Stomach smooth muscle (tissue), 2 donors: ENCODE measurements around the gene ABI2.
"Not testable (repeated sequence)": the region's sequence is repeated elsewhere in the genome, so short reads cannot be mapped to it uniquely, and the experiment has no call there.

Experiments used
- H3K27ac ChIP-seq: one replicate; pipeline ENCODE4 v1.7.0; 2013; ENCODE audit warnings: mild to moderate bottlenecking, low read length, inconsistent platforms
- H3K27me3 ChIP-seq, 2 donors: one replicate each; pipeline ENCODE4 v1.7.0; 2013; ENCODE audit warnings: low read length in 2 of 2; ENCODE audit not compliant: insufficient read depth in 2 of 2, control insufficient read depth in 1 of 2
- H3K36me3 ChIP-seq, 2 donors: one replicate each; pipeline ENCODE4 v1.7.0; 2013; ENCODE audit warnings: low read length in 2 of 2; ENCODE audit not compliant: control insufficient read depth in 2 of 2, insufficient read depth in 2 of 2
- H3K4me1 ChIP-seq: one replicate; pipeline ENCODE4 v1.7.0; 2013; ENCODE audit warnings: low read length; ENCODE audit not compliant: control insufficient read depth, insufficient read depth
- H3K4me3 ChIP-seq, 2 donors: one replicate each; pipeline ENCODE4 v1.7.0; 2013; ENCODE audit warnings: low read length in 2 of 2
- H3K9ac ChIP-seq, 2 donors: one replicate each; pipeline ENCODE4 v1.7.0; 2013; ENCODE audit warnings: low read length in 2 of 2, mild to moderate bottlenecking in 1 of 2
- H3K9me3 ChIP-seq, 2 donors: one replicate each; pipeline ENCODE4 v1.7.0; 2013; ENCODE audit warnings: low read length in 2 of 2; ENCODE audit not compliant: control insufficient read depth in 2 of 2
- donor health status: healthy.
- donor health status: Pancreatic carcinoma.

The ABI2 gene

DNA sequence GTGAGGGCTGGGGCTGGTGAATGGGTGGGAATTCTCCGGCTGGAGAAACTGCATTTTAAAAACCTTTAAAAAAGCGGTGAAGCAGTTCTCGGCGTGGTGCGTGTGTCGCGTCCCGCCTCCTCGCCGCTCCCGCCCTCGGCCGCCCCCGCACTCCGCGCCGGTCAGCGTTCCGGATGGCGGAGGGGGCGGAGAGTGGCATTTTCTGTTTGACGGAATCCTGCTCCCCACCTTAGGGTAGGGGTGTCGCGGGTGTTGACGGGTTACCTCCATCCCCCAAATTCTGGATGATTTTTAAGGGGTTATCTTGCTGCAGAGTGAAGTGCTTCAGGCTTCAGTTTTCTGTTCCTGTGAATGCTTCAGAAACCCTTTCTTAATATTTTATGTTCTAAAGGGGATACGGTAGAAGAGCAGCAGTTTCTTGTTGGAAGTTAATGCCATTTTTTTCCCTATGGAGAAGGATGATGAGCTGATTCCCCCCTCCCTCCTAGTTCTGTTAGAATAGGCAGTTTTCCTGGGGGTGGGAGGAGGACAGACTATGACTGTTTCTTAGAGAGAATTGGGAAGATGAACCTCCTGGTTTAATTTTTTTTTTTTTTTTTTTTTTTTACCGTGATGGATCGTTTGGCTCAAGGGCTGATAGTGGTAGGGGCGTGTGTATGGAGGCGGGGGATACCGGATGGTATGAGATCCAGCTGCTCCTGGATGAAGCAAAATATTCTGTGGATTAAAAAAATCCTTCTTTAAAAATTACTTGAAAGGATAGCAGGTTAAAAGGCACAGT, 756 bp downstream of the ABI2 start:
- H3K4me1 ChIP-seq, result peaks cover 5% of the 10 kb centered on the region
- no peaks in the 10 kb centered on the region for H3K27me3 ChIP-seq
- H3K9me3 ChIP-seq, result no peaks in the 10 kb centered on the region
- H3K27ac ChIP-seq, result peak overlapping the region; percentile 64
- H3K4me3 ChIP-seq, result peak overlapping the region; percentile 89 to 94
- H3K36me3 ChIP-seq, result no peaks in the 10 kb centered on the region
- H3K9ac ChIP-seq, result peak overlapping the region; percentile 78 to 85

DNA sequence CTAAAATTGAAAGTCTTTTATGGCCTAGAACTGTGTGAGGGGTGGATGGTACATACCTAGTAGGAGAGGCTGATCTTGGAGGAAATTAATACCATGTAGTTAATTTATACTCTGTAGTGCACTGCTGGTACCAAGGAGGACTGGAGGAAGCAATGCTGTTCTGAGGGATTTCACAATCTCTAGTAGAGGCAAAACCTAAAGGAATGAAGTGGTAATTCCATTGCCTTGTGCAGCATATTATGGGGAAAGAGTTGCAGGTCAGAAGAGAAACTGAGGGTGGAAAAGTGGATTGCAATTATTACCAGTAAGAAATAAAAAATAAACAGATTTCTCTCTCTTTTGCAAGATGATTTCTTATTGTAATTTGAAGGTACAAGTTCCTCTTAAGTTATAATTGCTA, 2.2 kb downstream of the ABI2 start:
- H3K9ac ChIP-seq, result no peak overlapping the region
- no peak overlapping the region for H3K27ac ChIP-seq
- H3K36me3 ChIP-seq, result no peaks in the 10 kb centered on the region
- H3K9me3 ChIP-seq, result no peaks in the 10 kb centered on the region
- H3K4me3 ChIP-seq, result no peak overlapping the region
- H3K27me3 ChIP-seq, result no peaks in the 10 kb centered on the region
- peaks cover 5% of the 10 kb centered on the region for H3K4me1 ChIP-seq

DNA sequence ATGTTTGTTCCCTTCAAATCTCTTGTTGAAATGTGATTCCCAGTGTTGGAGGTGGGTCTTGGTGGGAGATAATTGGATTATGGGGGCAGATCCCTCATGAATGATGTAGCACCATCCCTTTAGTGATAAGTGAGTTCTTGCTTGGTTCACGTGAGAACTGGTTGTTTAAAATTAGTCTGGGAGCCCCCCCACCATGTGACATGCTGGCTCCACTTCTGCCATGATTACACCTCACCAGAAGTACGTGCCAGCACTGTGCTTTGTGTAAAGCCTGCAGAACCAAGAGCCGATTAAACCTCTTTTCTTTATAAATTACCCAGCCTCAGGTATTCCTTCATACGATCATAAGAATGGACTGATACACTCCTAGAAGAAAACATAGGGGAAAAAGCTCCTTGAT, 10.1 kb downstream of the ABI2 start:
- no peak overlapping the region for H3K9ac ChIP-seq
- peaks cover 7% of the 10 kb centered on the region for H3K4me1 ChIP-seq
- H3K4me3 ChIP-seq, result no peak overlapping the region
- H3K27ac ChIP-seq, result no peak overlapping the region
- H3K9me3 ChIP-seq, result no peaks in the 10 kb centered on the region
- no peaks in the 10 kb centered on the region for H3K27me3 ChIP-seq
- no peaks in the 10 kb centered on the region for H3K36me3 ChIP-seq

DNA sequence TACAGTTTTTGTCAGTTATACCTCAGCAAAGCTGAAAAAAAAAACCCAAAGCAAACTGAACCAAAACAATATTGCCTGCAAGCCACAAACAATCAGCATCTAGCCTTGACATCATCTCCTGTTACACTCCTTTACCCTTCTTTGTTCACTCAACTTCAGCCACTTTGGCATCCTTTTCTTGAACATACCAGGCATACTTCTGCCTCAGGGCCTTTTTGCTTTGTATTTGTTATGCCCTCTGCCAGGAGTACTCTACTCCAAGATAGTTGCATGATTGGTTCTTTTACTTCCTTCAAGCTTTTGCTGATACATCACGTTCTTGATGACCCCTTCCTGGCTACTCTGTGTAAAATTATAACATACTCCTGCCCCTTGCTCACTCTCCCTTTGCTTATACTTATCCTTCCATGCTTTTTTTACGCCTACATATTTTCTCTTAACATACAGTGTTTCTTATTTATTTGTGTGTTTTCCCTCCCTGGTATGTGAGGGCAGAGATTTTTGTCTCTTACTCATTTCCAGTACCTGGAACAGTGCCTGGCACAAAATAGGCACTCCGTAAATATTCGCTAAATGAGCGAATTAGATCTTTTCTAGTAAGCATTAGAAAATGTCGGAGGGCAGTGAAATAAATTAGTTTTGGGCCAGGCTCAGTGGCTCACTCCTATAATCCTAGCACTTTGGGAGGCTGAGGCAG, 12.7 kb downstream of the ABI2 start:
- Histone ChIP-seq H3K9me3 (no peaks in the 10 kb centered on the region), H3K27me3 (no peaks in the 10 kb centered on the region), H3K36me3 (peaks cover 3 to 8% of the 10 kb centered on the region in 2 donors), H3K9ac (no peak overlapping the region), H3K27ac (no peak overlapping the region), H3K4me3 (no peak overlapping the region), H3K4me1 (peaks cover 7% of the 10 kb centered on the region)

DNA sequence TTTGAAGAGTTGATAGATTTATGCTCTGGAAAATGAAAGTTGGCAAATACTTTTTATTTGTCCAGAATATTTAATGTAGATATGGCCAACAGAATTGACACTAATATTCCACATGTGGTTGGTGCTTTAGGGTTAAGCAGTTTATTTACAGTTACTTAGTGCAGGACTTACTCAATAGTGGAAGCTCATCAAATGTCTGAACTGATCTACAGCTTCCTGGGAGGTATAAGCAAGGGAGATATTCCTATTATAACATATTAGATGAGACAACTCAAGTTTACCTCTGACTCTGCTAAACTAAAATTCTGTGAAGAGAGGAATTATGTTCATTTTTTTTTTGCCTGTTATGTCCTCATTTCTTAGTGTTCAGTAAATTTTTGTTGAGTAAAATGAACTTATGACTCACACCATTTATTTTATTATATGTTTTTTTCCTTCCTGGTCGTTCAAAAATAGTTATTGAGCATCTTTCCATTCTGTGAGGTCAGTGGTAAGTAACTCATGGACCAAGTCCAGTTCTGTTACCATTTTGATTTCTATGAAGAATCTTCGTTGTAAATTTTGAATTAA, 13.6 kb downstream of the ABI2 start:
- no peaks in the 10 kb centered on the region for H3K9me3 ChIP-seq
- H3K36me3 ChIP-seq, result peaks cover 3 to 8% of the 10 kb centered on the region in 2 donors

DNA sequence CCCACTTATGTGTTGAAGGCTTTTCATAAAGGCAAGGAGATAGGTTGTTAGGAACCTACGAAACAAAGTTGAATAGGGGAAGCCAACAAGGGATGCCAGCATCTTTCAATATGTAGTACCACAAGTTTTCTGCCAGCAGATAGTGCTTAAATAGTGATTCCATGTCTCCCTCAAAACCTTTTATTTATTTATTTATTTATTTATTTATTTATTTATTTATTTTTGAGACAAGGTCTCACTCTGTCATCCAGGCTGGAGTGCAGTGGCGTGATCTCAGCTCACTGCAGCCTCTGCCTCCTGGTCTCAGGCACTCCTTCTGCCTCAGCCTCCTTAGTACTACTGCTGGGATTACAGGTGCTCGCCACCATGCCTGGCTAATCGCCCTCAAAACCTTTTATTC, 14.2 kb downstream of the ABI2 start:
- not testable (repeated sequence) for H3K27me3 ChIP-seq, H3K9me3 ChIP-seq, H3K36me3 ChIP-seq, H3K4me3 ChIP-seq, H3K27ac ChIP-seq, H3K9ac ChIP-seq, H3K4me1 ChIP-seq

More for the DNA sequence above, 13.6 kb downstream of the ABI2 start:
- no peak overlapping the region for H3K27ac ChIP-seq
- H3K9ac ChIP-seq, result no peak overlapping the region
- no peak overlapping the region for H3K4me3 ChIP-seq
- no peaks in the 10 kb centered on the region for H3K27me3 ChIP-seq
- H3K4me1 ChIP-seq, result peaks cover 7% of the 10 kb centered on the region

DNA sequence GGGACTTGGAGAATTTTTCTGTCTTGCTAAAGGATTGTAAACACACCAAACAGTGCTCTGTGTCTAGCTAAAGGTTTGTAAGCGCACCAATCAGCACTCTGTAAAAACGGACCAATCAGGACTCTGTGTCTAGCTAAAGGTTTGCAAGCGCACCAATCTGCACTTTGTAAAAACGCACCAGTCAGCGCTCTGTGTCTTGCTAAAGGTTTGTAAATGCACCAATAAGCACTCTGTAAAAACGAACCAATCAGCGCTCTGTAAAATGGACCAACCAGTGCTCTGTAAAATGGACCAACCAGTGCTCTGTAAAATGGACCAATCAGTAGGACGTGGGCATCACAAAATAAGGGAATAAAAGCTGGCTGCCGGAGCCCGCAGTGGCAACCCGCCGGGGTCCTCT, 16.5 kb downstream of the ABI2 start:
- H3K27me3 ChIP-seq, result no peaks in the 10 kb centered on the region
- no peaks in the 10 kb centered on the region for H3K9me3 ChIP-seq
- peaks cover 7% of the 10 kb centered on the region for H3K4me1 ChIP-seq
- no peak overlapping the region for H3K4me3 ChIP-seq
- no peak overlapping the region for H3K27ac ChIP-seq
- H3K9ac ChIP-seq, result no peak overlapping the region
- peaks cover 3 to 8% of the 10 kb centered on the region in 2 donors for H3K36me3 ChIP-seq

DNA sequence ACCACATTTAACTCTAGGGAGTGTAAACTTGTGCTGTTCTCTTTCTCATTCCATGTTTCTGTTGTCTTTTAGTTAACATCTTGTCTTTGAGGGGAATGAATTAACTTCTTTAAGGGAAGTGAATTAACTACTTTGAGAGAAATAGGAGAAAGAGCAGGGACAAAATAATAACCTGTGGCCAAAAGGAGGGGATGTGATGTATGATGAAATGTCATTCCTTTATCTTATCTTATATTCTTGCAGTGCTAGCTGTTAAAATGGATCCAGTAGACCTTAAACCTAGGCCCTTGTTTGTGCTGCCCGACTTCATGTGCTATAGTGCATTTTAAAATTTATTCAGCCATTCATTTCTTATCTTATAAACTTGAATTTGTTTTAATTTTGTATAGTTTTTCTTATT, 18.4 kb downstream of the ABI2 start:
- Histone ChIP-seq H3K4me3 (no peak overlapping the region), H3K36me3 (peaks cover 5 to 8% of the 10 kb centered on the region in 2 donors), H3K4me1 (no peaks in the 10 kb centered on the region), H3K9me3 (no peaks in the 10 kb centered on the region), H3K27me3 (no peaks in the 10 kb centered on the region), H3K9ac (no peak overlapping the region), H3K27ac (no peak overlapping the region)

DNA sequence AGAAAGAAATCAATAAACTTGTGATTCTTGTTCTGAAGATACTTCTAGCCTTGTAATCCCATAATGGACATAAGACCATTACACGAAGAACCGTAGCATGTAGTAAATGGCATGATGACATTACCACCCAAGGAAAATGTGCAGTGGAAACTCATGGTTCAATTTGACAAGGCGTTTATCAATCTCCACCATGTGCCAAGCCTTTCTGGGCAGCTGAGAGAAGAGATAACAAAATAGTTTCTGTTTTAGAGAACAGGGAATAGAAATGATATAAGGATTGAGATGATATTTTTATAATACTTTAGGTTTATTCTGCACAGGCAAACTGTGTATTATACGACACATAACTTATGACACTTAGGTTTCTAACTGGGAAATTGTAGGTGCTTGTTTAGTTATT, 19.2 kb downstream of the ABI2 start:
- no peak overlapping the region for H3K4me3 ChIP-seq
- H3K27ac ChIP-seq, result no peak overlapping the region
- H3K9ac ChIP-seq, result no peak overlapping the region
- no peaks in the 10 kb centered on the region for H3K9me3 ChIP-seq
- H3K4me1 ChIP-seq, result no peaks in the 10 kb centered on the region
- H3K27me3 ChIP-seq, result no peaks in the 10 kb centered on the region
- peaks cover 6 to 11% of the 10 kb centered on the region in 2 donors for H3K36me3 ChIP-seq

DNA sequence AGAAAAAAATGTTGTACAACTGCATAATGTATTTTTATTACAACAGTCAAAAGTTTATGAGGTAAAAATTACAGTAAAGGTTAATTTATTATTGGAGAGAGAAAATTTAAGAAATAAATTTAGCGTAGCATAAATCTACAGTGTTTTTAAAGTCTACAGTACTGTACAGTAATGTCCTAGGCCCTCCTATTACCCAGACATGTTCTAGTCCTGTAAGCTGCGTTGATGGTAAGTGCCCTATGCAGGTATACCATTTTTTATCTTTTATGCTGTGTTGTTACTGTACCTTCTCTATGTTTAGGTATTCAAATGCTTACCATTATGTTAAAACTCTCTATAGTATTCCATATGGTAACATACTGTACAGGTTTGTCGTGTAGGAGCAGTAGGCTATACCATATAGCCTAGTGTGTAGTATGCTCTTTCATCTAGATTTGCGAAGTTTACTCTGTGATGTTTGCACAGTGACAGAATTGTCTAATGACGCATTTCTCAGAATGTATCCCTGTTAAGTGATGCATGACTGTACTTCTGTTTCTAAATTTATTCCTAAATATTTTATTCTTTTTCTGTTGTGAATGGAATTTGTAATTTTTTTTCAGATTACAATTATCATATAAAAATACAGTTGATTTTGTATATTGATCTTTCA, 24.5 kb downstream of the ABI2 start:
- no peaks in the 10 kb centered on the region for H3K9me3 ChIP-seq
- H3K4me3 ChIP-seq, result no peak overlapping the region
- no peak overlapping the region for H3K9ac ChIP-seq
- no peaks in the 10 kb centered on the region for H3K27me3 ChIP-seq
- no peak overlapping the region for H3K27ac ChIP-seq
- H3K4me1 ChIP-seq, result no peaks in the 10 kb centered on the region
- H3K36me3 ChIP-seq, result peaks cover 3% of the 10 kb centered on the region in 2 donors
